ENCODE results near the gene SAPCD2.

DNA sequence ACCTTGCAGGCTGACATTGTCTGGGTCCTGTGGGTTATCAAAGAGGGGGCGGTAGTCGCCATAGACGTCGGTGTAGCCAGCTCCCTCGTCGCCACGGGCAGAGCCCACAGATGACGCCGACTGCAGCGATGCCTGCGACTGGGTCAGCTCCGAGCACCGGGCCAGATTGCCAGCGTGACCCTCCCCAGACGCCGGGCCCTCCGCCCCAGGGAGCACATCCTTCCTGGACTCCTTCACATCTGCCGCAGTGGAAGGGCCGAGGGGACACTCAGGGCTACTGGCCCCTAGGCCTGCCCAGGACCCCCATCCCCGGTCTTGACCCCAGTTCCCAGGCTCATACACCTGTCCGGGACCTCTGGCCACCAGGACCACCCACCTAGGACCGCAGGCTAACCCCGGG lies 56.2 kb downstream of the SAPCD2 start:
- TF ChIP-seq, protein P1, sequence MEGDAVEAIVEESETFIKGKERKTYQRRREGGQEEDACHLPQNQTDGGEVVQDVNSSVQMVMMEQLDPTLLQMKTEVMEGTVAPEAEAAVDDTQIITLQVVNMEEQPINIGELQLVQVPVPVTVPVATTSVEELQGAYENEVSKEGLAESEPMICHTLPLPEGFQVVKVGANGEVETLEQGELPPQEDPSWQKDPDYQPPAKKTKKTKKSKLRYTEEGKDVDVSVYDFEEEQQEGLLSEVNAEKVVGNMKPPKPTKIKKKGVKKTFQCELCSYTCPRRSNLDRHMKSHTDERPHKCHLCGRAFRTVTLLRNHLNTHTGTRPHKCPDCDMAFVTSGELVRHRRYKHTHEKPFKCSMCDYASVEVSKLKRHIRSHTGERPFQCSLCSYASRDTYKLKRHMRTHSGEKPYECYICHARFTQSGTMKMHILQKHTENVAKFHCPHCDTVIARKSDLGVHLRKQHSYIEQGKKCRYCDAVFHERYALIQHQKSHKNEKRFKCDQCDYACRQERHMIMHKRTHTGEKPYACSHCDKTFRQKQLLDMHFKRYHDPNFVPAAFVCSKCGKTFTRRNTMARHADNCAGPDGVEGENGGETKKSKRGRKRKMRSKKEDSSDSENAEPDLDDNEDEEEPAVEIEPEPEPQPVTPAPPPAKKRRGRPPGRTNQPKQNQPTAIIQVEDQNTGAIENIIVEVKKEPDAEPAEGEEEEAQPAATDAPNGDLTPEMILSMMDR (IDR thresholded peaks at IDR 0.05; ENCODE audit: low read depth, low read length, poor library complexity, severe bottlenecking): no peak
- TF ChIP-seq EZH2phosphoT487 (IDR thresholded peaks at IDR 0.05; ENCODE audit: borderline replicate concordance, low read length): no peak
